ENCODE measurements around the gene SLC31A1.

GRCh38 chr9:113261917-113262671, 40.8 kb downstream of the SLC31A1 start:
- no peak for TF ChIP-seq CTCF (IDR thresholded peaks at IDR 0.05 in 8 of 11, conservative IDR thresholded peaks at IDR 0.05 in 3 of 11)
- no peak for TF ChIP-seq POLR2A (IDR thresholded peaks at IDR 0.05)
